ENCODE results near the gene FHOD1. TPM values are rescaled to one million over a fixed set of nuclear protein-coding genes. Genes with fewer than 3 reads are reported as not detected.

Gene FHOD1
- total RNA-seq, 1 donor from 2014 or later, result 18.8 TPM

DNA sequence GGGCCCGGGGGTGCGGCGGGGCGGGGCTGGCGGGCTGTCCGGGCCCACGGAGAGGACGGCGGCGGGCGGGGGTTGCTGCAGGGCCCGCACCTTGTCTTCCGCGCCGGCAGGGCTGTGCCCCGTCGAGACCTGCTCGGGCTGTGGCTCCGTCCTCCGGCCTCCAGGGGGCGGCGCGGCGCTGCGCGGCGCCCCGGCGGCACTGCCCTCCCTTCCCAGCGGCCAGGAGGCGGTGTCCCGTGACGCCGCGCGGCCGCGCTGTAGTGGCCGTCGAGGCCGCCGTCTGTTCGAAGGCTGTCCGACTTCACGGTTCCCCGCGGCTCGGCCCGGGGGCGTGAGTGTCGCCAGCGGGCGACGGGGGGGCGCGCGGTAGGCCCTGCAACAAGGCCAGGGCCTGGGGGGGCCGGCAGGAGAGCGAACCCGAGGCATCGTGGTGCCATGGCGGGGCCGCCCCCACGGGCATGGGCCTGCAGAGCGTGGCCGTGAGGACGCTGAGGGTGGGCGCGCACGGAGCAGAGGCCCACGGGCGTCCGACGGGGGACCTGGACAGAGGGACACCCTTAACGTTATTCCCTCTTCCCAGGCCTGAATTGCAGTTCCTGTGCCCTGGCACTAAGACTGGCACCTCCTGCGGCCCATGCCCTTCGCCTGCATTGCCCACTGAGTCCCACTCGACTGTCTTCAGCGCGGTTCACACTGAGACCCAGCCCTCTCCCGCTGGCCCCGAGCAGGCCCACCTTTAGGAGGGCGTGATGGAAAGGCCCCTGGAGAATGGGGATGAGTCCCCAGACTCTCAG lies 32.2 kb upstream of the FHOD1 start, which contains the start of gene PLEKHG4:
PLEKHG4 (plus strand) TSS at position 237 of the 794 bp plus-strand sequence; CDS start at position 750, 513 bp downstream.
- Mint-ChIP-seq H3K4me3 (ENCODE audit: unreplicated experiment) (peak within 1 kb of the TSS; percentile 49), H3K4me1 (ENCODE audit: low read depth, unreplicated experiment) (no peaks in the 10 kb centered on the region), H3K27me3 (ENCODE audit: unreplicated experiment) (peaks cover 7% of the 10 kb centered on the region), H3K36me3 (ENCODE audit: unreplicated experiment) (peaks cover 8% of the 10 kb centered on the region), H3K27ac (ENCODE audit: unreplicated experiment) (no peak within 1 kb of the TSS), H3K9me3 (ENCODE audit: unreplicated experiment) (peaks cover 10% of the 10 kb centered on the region)
- peak; percentile 82 for DNase-seq
- TF ChIP-seq, protein P1, sequence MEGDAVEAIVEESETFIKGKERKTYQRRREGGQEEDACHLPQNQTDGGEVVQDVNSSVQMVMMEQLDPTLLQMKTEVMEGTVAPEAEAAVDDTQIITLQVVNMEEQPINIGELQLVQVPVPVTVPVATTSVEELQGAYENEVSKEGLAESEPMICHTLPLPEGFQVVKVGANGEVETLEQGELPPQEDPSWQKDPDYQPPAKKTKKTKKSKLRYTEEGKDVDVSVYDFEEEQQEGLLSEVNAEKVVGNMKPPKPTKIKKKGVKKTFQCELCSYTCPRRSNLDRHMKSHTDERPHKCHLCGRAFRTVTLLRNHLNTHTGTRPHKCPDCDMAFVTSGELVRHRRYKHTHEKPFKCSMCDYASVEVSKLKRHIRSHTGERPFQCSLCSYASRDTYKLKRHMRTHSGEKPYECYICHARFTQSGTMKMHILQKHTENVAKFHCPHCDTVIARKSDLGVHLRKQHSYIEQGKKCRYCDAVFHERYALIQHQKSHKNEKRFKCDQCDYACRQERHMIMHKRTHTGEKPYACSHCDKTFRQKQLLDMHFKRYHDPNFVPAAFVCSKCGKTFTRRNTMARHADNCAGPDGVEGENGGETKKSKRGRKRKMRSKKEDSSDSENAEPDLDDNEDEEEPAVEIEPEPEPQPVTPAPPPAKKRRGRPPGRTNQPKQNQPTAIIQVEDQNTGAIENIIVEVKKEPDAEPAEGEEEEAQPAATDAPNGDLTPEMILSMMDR (IDR thresholded peaks at IDR 0.05; ENCODE audit: partially characterized antibody, unreplicated experiment), result peak; percentile 77

DNA sequence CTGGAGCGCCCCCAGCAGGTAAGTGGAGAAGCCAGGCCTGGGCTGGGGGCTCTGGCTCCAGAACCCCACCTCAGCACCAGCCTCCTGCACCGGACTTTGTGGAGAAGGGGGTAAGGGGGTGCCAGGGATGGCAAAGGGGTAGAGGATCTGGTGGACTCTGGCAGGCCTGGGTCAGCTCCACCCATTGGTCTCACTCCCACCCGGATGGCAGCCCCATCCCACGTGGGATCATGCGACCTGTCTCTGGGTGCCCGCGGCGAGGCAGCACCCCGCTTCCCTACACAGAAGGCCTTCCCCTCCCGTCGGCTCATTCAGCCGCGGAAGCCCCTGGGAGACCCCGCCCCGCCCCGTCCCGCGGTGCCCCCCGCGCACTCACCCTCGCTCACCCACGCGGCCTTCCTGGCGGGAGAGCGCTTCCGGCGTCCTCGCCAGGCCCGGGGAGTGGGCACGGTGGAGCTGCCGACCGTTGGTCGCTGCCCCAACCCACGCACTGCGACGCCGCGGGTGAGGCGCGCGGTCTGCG lies 31.6 kb upstream of the FHOD1 start:
- Mint-ChIP-seq H3K4me1 (ENCODE audit: low read depth, unreplicated experiment) (no peaks in the 10 kb centered on the region), H3K36me3 (ENCODE audit: unreplicated experiment) (peaks cover 8% of the 10 kb centered on the region), H3K9me3 (ENCODE audit: unreplicated experiment) (peaks cover 10% of the 10 kb centered on the region), H3K4me3 (ENCODE audit: unreplicated experiment) (peak overlapping the region; percentile 49), H3K27ac (ENCODE audit: unreplicated experiment) (no peak overlapping the region), H3K27me3 (ENCODE audit: unreplicated experiment) (peaks cover 7% of the 10 kb centered on the region)
- no peak for DNase-seq
- TF ChIP-seq, protein P1 (IDR thresholded peaks at IDR 0.05; ENCODE audit: partially characterized antibody, unreplicated experiment), result no peak

DNA sequence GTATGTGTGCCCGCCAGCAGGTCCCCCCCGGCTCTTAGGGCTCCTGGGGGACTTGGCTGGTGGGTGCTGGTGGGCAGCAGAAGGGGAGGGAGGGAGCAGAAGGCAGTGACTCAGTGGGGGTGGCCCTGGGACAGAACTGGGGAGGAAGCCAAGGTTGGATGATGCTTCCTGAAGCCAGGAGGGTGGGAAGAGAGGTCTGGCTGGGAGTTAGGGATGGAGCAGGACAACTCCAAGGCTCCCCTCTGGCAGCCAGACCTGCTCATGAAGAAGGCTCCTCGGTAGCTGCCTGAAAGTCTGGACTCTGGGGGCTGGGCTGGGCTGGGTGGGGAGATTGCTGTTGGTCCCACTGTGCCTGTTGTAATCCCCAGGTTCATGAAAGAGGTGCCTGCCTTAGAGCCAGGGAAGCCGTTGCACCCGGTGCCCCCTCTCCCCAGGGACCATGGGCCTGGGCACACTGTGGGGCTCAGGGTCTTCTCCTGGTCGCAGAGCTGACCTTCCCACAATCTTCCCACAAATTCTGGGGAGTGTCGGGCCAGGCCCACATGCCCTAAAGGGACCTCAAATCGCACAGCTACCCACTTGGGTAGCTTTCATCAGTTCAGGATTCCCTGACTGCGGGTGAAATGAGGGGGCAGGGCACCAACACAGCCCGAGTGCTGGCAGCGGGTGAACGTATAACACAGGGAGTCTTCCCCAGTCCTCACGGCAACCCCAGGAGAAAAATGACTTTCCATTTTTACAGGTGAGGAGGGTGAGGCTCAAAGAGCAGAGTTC lies 30.9 kb upstream of the FHOD1 start:
- TF ChIP-seq, protein P1 (IDR thresholded peaks at IDR 0.05; ENCODE audit: partially characterized antibody, unreplicated experiment), result no peak
- Mint-ChIP-seq H3K4me3 (ENCODE audit: unreplicated experiment) (peak overlapping the region; percentile 49), H3K36me3 (ENCODE audit: unreplicated experiment) (peaks cover 5% of the 10 kb centered on the region), H3K4me1 (ENCODE audit: low read depth, unreplicated experiment) (no peaks in the 10 kb centered on the region), H3K27me3 (ENCODE audit: unreplicated experiment) (peaks cover 4% of the 10 kb centered on the region), H3K27ac (ENCODE audit: unreplicated experiment) (no peak overlapping the region), H3K9me3 (ENCODE audit: unreplicated experiment) (peaks cover 6% of the 10 kb centered on the region)
- DNase-seq, result no peak

DNA sequence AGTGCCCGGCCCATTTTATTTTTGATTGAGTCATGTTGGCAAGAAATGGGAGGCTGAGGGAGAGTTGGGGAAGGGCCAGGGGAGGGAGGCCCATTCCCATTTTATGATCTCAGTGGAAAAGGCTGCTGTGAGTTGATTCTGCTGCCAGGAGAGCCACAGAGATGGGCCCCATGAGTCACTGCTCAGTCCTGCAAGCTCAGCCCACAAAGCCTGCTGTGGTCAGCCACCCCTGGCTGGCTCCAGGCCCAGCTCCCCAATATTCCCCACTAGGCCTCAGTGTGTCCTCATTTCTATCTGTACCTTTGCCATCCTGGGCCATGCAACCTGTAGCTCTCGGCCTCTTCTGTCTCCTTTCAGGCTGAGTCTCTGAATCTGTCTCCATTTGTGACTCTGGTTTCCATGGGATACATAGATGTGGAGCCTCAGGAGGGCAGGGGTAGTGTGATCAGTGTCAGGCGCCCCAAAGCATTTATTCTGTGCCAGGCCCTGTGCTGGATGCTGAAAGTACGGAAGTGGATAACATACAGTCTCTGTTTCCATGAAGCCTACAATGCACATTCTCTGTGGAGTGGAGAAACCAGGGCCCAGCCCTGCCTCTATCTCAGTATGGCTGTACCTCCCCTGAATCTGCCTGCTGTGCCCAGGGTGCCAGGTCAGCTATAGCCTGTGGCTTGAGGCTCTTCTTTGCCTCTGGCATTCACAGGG lies 30.2 kb upstream of the FHOD1 start:
- Mint-ChIP-seq H3K27me3 (ENCODE audit: unreplicated experiment) (no peaks in the 10 kb centered on the region), H3K9me3 (ENCODE audit: unreplicated experiment) (peaks cover 5% of the 10 kb centered on the region), H3K4me1 (ENCODE audit: low read depth, unreplicated experiment) (no peaks in the 10 kb centered on the region), H3K4me3 (ENCODE audit: unreplicated experiment) (no peak overlapping the region), H3K36me3 (ENCODE audit: unreplicated experiment) (no peaks in the 10 kb centered on the region), H3K27ac (ENCODE audit: unreplicated experiment) (no peak overlapping the region)
- DNase-seq, result no peak
- TF ChIP-seq, protein P1 (IDR thresholded peaks at IDR 0.05; ENCODE audit: partially characterized antibody, unreplicated experiment), result no peak

Measured in glutamatergic neuron (in vitro differentiated cells).